8988T (cell line): ENCODE measurements around the gene MAN1A1.
"Not testable (repeated sequence)": the region's sequence is repeated elsewhere in the genome, so short reads cannot be mapped to it uniquely, and the experiment has no call there.

Experiments used
- DNase-seq: peaks from one replicate; pipeline ENCODE4 v3.0.0; 2011

Gene MAN1A1

DNA sequence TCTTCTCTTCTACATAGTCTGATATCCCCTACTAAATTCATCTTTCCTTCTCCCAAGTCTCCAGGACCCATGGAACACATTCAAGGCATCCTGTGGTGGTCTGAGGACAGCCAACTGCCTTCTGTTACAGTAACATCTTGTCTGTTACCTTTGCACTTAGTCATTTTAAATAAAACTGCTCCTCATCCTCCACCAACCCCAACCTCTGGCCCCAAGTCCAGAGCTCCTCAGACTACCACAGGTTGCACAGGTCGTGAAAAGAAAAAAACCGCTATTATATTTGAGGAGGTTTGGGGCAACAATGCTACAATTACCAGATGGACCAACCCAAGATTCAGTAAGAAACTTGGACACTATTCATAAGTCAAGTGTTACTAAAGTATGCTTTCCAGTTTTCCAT, 49.9 kb downstream of the MAN1A1 start:
- DNase-seq, result no peak

DNA sequence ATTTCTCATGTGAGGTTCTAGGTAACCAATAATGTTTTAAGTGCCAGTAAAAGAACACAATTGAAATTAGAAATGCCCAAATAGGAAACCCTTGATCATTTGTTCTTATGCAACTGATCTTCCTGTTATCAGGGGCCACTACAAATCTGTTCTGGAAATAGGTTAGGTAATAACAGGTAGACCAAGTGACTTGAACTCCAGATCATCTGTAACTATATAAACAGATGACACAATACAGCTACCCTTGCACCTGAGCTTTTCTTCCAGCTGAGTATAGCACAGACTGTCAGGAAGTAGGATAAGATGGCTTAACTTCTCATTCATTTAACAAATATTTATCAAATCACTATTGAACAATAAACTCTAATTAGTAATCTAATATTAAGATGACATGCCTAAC, 52.5 kb downstream of the MAN1A1 start:
- DNase-seq, result no peak

DNA sequence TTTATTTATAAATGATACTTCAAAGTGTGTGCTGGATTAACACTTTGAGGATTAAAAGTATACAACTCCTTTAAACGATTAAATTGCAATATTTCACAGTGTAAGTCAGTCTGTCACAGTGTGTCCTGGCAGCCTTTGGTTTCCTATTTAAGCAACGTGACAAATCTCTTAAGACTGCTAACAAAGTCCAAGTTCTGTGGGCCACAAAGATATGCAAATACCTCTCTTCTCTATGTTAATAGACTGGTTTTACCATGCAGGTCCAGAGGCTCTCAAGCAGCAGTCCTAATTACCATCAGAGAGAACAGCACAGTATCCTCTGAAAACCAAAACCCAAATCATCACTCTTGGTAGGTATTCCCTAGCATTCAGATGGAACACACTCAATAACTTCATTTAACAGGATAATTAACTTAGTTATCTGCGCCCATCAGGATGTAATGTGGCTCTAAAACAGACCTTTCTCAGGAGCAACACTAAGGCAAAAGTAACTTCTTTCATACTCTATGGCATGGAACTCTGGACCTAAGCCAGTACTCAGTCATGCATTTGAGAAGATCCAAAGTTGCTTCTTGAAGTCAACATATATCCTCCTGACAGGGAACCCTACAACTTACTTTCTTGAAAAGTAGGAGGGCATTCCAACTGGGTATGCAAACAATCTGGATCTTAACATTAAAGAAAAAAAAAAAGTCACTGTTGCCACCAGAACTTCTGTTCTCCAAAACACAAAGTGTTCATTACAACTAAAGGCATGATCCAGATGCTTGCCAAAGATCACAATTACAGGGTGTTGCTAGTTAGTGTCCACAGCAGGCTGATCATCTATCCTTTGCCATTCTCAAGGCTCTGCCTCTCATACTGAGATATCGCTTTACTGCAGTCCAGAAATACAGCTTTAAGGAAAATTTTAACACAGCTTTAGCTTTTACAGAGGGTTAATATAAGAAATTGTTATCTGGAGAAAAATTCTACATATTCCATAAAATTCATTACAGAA, 53.2 kb downstream of the MAN1A1 start:
- no peak for DNase-seq

DNA sequence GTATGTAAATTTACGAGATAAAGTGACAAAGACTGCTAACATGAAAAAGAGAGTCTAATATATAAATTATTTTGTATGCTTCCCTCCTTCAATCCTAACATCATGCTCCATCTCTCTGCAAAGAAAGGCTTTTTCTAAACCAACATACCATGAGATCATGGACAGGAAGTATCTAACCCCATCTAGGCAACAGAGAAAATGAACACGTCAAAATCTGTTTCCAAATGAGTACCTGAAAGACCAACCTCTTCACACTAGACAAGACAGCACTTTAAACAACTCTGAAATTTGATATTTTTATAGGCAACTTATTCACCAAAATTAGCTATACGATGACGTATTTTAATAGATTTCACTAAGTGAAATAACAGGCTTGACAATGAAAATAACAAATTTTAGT, 54.6 kb downstream of the MAN1A1 start:
- no peak for DNase-seq

DNA sequence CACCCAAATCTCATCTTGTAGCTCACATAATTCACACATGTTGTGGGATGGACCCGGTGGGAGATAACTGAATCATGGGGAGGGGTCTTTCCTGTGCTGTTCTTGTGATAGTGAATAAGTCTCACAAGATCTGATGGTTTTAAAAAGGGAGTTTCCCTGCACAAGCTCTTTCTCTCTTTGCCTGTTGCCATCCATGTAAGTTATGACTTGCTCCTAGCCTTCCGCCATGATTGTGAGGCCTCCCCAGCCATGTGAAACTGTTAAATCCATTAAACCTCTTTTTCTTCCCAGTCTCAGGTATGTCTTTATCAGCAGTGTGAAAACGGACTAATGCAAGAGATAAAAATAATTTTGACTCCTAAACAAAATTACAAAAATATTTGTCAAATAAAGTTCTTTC, 58.5 kb downstream of the MAN1A1 start:
- not testable (repeated sequence) for DNase-seq

DNA sequence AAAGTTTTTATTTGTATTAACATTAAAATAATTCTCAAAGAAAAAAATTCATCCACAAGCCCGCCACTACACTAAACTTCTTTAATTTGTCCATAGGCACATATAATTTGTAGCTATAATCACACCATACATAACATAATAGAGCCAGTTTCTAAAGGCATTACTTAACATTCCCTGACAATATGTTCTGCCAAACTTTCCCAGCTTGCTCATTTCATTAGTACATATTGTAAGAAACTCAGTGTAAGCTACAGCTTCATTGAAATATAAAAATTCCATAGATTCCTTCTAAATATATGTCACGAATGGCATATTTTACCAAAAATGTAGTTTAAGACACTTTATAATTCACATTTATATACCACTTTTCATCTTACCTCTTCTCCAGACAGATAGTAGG, 59.3 kb downstream of the MAN1A1 start:
- no peak for DNase-seq

DNA sequence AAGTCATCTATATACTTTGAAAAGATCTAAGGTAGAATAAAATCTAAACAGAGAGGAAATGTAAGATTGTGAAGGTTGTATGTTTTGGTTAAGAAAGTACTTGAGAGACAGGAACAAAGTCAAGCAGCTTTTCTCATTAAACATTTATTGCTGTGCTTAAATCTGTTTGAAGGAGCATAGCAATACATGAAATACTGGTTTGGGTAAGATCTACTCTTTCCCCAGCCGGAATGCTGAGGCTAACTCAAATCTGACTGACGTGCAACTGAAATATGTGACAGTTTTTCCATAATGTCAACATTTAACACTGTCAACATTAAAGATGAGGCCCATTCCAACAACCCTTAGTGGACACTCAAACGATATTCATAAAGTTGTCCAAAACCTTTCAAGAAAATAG, 59.9 kb downstream of the MAN1A1 start:
- DNase-seq, result no peak

DNA sequence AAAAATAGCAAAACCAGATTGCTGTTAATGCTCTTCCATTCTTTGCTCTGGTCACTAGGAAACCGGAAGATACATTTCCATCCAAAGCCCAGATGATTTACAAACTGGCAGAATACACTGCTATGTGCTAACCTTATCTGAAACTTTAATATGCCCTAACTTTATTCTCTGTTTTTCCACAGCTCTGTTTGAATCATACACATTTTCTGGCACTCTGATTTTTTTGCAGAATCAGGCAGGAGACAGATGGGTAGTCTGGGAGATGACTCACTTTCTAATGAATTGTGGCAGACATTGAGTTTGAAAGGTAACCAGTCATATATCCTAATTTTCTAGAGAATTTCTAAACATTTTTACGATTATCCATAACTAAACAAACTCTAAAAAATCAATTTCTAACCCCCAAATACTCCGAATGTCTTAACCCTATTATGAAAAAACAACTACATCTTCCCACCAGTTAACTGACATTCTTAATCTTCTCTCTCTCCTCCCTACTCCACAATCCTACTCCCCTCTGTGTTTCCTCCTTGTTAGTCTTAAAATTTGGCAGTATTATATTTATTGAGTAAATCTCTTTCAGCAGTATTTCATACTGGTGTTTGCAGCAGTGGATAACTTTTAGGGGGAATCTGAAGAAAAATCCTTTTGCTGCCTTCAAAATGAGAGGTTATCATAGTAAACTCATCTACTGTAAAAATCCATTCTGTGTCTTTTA, 63.5 kb downstream of the MAN1A1 start:
- DNase-seq, result no peak

DNA sequence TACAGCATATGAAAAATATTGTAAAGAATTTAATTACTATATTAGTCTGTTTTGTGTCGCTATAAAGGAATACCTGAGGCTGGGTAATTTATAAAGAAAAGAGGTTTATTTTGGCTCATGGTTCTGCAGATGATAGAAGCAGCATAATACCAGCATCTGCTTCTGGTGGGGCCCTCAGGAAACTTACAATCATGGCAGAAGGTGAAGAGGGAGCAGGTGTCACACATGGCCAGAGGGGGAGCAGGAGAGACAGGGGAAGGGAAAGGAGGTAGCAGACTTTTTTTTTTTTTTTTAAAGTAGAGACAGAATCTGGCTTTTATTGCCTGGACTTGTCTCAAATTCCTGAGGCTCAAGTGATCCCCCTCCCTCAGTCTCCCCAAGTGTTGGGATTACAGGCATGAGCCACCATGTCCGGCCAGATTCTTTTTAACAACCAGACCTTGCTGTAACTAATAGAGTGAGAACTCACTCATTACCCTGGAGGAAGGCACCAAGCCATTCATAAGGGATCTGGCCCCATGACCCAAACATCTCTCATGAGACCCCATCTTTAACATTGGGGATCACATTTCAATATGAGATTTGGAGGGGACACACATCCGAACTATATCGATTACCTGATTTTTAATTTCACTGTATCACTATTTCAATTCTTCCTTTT, 64.6 kb downstream of the MAN1A1 start:
- no peak for DNase-seq

DNA sequence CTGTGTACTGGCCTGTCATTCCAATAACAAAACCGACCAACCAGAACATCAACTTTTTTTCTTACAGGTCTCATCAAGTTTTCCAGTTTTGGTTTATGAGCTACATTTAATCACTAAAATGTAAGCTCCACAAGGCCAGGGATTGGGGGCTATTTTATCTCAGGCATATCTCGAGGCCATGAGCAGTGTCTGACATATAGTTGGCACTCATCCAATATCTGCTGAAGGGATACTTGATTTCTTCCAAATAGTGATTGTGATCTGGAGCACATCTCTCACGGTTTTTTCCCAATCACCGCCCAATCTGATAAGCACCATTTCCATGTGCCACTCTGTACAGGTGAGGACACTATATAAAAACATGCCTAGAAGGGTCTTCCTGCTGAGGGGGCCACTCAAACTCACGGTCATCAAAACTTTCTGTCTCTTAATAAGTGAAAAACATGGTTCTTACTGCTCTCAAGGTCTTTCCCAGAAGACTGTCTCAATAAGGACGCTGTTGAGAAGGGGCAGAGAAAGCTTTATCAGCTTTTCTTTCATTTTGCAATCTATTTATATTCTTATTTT, 65.5 kb downstream of the MAN1A1 start:
- DNase-seq, result no peak

DNA sequence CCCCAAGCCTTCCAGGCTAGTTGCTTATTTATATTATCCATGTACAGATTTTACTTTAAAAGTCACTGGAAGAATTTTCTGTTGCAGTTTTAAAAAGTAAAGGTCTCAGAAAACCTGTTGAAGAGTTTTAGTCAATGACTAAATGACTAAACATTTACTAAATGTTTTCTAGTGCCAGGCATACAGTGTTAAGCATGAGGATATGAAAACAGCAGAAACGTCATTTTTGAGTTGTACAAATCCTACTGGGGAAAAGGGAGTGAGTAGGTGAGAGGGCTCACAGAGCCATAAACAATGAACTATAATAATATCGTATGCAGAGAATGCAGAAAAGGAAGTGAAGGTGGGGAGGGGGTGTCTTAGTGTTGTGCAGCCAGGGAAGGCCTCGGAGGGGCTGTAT, 66.3 kb downstream of the MAN1A1 start:
- DNase-seq, result no peak

DNA sequence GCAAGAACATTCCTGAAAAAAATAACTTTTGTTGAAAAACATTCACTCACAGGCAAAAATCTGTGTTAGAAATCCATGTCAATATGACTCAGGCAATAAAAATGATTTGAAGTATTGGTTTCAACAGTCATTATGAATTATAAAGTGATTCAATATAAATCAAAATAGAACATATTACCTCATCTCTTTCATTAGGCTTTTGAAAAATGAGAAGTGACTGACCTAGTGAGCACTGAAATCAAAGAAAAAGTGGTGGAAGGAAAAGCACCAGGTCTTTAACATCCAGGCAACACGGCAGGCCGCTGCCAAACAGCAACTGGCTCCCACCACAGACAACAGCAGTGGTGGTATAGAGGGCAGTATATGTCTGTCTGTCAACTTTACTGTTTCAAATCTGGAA, 68.9 kb downstream of the MAN1A1 start:
- no peak for DNase-seq

DNA sequence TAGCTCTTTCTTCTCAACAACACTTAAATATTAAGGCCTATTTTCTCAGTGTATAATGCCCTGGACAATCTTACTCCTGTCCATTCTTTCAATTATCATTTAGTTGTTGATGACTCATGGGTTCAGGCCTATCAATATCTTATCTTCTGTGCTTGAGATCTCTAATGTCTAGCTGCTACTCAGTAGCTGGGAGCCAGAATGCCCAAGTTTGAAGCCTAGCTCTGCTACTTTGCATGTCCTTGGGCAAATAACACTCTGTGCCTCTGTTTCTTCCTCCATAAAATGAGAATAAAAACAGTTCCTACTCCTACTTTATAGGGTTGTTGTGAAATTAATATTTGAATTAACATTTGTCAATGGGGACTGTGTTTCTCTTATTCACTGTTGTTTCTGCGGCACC, 69.5 kb downstream of the MAN1A1 start:
- no peak for DNase-seq

DNA sequence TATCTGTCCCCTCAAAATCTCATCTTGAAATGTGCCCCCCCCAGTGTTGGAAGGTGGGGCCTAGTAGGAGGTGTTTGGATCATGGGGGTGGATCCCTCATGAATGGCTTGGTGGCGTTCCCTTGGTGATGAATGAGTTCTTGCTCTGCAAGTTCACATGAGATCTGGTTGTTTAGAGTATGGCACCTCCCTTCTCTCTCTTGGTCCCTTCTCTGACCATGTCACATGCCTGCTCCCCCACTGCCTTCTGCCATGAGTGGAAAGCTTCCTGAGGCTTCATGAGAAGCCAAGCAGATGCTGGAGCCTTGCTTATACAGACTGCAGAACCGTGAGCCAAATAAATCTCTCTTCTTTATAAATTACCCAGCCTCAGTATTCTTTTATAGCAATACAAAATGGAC, 70.9 kb downstream of the MAN1A1 start:
- DNase-seq, result no peak

DNA sequence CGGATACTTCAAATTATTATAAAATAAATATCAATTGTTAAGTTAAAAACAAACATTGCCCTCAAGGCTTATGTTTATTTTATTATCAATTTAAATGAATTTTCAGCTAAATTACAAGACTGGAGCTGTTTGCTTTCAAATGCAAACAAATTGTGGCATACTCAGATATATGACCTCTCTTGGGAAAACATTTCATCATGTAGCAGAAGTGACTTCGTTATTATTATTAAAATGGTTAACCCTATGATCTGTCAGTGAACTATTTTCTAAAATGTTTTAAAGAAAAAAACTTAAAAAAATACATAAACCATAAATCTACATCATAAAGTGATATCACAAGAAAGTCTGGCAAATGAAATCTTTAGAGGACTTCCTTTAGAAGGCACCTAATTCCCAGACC, 72.5 kb downstream of the MAN1A1 start:
- no peak for DNase-seq

DNA sequence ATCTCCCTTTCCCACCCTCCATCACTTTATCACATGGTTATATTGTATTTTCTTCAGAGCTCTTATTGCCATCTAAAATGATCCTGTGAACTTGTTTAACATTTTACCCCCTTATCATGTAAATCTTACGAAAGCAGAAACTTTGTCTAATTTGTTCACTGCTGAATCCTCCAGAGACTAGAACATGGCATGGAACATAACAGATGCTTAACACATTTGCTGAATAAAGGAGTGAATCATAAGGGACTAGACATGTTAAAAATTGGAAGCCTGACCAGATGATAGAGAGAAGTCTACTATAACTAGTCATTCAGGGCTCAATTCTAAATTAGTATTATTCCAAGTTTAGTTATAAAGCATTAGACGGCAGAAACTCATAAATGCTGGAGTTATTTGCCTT, 73.3 kb downstream of the MAN1A1 start:
- DNase-seq, result no peak

DNA sequence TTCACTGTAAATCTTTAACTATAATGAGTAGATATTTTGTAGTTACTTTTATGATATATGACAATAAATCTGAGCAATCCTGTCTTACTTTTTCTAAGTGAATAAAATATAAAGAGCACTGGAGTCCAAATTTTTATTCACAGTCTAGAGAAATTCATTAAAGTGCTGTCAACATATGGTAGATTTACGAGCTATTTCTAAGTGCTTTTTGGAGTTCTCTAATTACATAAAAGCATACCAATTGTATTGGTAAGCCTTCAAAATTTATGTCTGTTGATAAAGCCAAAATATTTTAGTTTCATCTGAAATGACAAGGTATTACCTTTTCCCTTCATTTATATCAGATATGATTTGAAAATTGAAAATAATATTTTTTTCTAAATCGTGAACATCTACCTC, 75.4 kb downstream of the MAN1A1 start:
- DNase-seq, result no peak

DNA sequence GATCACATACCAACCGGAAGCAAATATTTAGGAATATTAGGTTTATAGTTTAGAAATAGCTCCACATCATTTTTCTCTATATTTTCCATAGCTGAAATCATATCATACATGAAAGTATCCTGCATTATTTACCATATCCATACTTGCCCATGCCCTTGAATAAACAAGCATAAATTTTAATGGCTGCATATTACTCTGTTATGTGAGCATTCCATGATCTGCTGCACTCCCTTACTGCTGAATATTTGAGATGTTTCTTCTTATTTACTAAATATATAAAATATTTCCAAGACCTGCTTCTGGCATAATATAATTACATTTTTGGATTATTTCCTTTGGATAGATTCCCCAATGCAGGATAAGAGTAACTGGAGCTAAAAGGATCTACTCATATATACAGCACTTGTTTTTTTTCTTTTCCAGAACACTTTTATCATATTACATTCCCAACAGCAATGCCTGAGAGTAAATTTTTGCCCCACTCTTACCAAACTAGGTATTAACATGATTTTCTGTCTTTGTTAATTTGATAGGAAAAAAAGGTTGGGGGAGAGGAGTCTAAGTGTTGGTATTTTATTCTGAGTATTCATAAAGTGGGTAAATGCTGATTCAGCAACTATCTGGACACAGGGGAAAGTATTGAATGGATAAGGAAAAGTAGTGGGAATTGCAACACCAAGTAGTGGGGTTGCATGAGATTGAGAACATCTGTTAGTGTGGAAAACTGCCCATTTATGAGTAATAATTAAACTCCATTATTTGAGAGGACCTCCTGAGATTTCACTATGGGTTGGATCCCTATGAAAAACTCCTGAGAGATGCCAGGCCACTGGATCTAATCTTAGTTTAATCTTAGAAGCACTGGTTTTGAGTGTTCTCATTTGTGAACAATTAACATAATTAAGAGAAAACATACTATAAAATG, 76.0 kb downstream of the MAN1A1 start:
- DNase-seq, result no peak

DNA sequence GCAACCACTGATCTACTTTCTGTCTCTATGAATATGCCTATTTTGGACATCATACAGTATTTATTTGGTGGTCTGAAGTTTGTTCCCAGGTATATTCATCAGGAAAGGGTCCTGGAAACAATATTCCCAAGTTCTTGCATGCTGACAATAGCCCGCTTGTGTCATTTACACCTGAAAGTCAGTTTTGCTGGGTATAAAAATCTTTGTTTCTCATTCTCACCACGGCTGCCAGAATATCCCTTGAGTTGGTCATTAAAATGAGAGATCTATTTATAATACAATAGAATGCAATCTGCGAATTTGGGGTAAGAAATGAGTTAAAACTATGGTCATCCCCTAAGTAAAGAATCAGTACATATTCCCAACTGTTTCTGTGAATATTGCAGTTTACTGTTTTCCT, 79.0 kb downstream of the MAN1A1 start:
- no peak for DNase-seq

DNA sequence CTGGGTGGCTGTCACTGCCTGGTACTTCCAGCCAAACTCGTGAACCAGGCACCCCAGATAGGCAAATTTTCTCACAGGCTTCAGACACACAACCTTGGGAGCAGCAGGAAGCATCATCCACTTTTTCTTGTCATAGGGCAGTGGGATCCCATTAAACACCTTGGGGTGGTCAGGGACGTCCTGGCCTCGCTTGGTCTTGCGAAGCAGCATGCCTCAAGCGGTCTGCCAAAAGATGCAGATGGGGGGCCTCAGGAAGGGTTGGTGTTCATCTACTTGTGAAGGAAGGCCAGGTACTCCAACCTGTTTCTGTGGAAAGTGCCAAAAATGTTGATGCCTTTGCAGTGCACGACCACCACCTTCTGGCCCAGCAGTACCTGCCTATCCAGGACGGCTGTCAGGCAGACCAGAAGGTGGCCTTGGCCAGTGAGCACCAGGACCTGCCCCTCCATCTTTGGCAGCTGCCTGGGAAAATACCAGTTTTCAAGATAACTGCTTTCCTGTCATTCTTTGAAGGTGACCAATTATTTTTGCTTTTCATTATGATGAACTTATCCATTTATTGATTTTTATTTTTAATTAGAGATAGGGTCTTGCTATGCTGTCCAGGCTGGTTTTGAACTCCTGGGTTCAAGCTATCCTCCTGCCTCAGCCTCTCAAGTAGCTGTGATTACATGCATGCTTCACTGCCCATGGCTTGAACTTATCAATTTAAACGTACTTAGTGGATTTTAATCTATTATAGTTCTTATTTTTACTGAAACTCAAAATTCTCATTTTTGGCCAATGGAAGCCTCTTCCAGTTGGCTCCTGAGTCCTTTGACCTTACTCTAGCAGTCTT, 80.1 kb downstream of the MAN1A1 start:
- no peak for DNase-seq
